Measurements from ENCODE around the gene KCTD21. TPM values are rescaled to one million over a fixed set of nuclear protein-coding genes. Genes with fewer than 3 reads are reported as not detected.

KCTD21 gene
- total RNA-seq, 2 experiments from 2014 or later, result 4.1 to 5.2 TPM

GRCh38 chr11:78161346-78161745, 27.1 kb downstream of the KCTD21 start:
- no peak for ATAC-seq
- no peaks in the 10 kb centered on the region for H3K9me3 Mint-ChIP-seq

GRCh38 chr11:78160557-78160956, 27.9 kb downstream of the KCTD21 start:
- H3K9me3 Mint-ChIP-seq, result no peaks in the 10 kb centered on the region
- no peak overlapping the region for H3K4me3 Mint-ChIP-seq
- DNase-seq, result no peak
- no peak for TF ChIP-seq CTCF (IDR thresholded peaks at IDR 0.05)
- no peak overlapping the region for H3K27ac Mint-ChIP-seq
- intact Hi-C loops (cut with micrococcal nuclease), result no loop called here
- no peaks in the 10 kb centered on the region for H3K4me1 Mint-ChIP-seq (ENCODE audit: low read depth)
- H3K27me3 Mint-ChIP-seq, result no peaks in the 10 kb centered on the region
- POLR2A ChIA-PET, result interaction anchor here (1.0 kb wide), 1 partner anchor 10 kb away, joined by 3 read pairs; no protein-coding TSS in a partner anchor
- CTCF ChIA-PET, result interaction anchor here (1.3 kb wide), 1 partner anchor 12 kb away, joined by 3 read pairs; no protein-coding TSS in a partner anchor
- no peak for ATAC-seq
- no peaks in the 10 kb centered on the region for H3K36me3 Mint-ChIP-seq (ENCODE audit: low read depth)

More at GRCh38 chr11:78161346-78161745, 27.1 kb downstream of the KCTD21 start:
- intact Hi-C loops (cut with micrococcal nuclease), result no loop called here
- Mint-ChIP-seq H3K4me3 (no peak overlapping the region), H3K36me3 (ENCODE audit: low read depth) (no peaks in the 10 kb centered on the region), H3K4me1 (ENCODE audit: low read depth) (no peaks in the 10 kb centered on the region), H3K27me3 (no peaks in the 10 kb centered on the region), H3K27ac (no peak overlapping the region)
- TF ChIP-seq CTCF (IDR thresholded peaks at IDR 0.05), result no peak
- no peak for DNase-seq
- POLR2A ChIA-PET, result interaction anchor here (1.0 kb wide), 1 partner anchor 10 kb away, joined by 3 read pairs; no protein-coding TSS in a partner anchor
- CTCF ChIA-PET, result no interaction called here

- intact Hi-C loops (cut with micrococcal nuclease), result no loop called here
- TF ChIP-seq CTCF (IDR thresholded peaks at IDR 0.05), result no peak
- ChIA-PET POLR2A (no interaction called here), CTCF (no interaction called here)
- Mint-ChIP-seq H3K4me3 (no peak overlapping the region), H3K27ac (no peak overlapping the region), H3K9me3 (no peaks in the 10 kb centered on the region), H3K36me3 (ENCODE audit: low read depth) (no peaks in the 10 kb centered on the region), H3K4me1 (ENCODE audit: low read depth) (no peaks in the 10 kb centered on the region), H3K27me3 (no peaks in the 10 kb centered on the region)
- DNase-seq (no peak), ATAC-seq (no peak)
These were observed 29.3 kb downstream of the KCTD21 start for GRCh38 chr11:78158987-78159652.

GRCh38 chr11:78156127-78156844, 32.1 kb downstream of the KCTD21 start:
- no peaks in the 10 kb centered on the region for H3K4me1 Mint-ChIP-seq (ENCODE audit: low read depth)
- no peaks in the 10 kb centered on the region for H3K36me3 Mint-ChIP-seq (ENCODE audit: low read depth)
- DNase-seq (no peak), ATAC-seq (no peak)
- H3K9me3 Mint-ChIP-seq, result no peaks in the 10 kb centered on the region
- CTCF ChIA-PET, result no interaction called here
- no peaks in the 10 kb centered on the region for H3K27me3 Mint-ChIP-seq
- intact Hi-C loops (cut with micrococcal nuclease), result no loop called here
- POLR2A ChIA-PET, result no interaction called here
- H3K4me3 Mint-ChIP-seq, result no peak overlapping the region
- no peak overlapping the region for H3K27ac Mint-ChIP-seq
- TF ChIP-seq CTCF (IDR thresholded peaks at IDR 0.05), result no peak

GRCh38 chr11:78151804-78152203, 36.6 kb downstream of the KCTD21 start:
- Mint-ChIP-seq H3K36me3 (ENCODE audit: low read depth) (no peaks in the 10 kb centered on the region), H3K27me3 (no peaks in the 10 kb centered on the region), H3K4me3 (no peak overlapping the region), H3K4me1 (ENCODE audit: low read depth) (no peaks in the 10 kb centered on the region), H3K27ac (no peak overlapping the region), H3K9me3 (no peaks in the 10 kb centered on the region)
- ChIA-PET POLR2A (no interaction called here), CTCF (no interaction called here)
- no peak for DNase-seq
- TF ChIP-seq CTCF (IDR thresholded peaks at IDR 0.05), result no peak
- intact Hi-C loops (cut with micrococcal nuclease), result no loop called here
- ATAC-seq, result no peak
